HepG2 (cell line): ENCODE data around the gene LRRC74B. TPM values are rescaled to one million over a fixed set of nuclear protein-coding genes. Genes with fewer than 3 reads are reported as not detected.

Source experiments
- ATAC-seq: fragments of 200-7000 bp; cut with Tn5 transposase; 3 replicates; pipeline ENCODE4 v1.9.1; 2020; ENCODE audit warnings: mild to moderate bottlenecking, moderate library complexity
- BruUV-seq: library from RNA; stranded (reverse); fragments of 400-500 nt; replicated peaks from 2 replicates; lab custom pipeline; 2021; lab: Mats Ljungman, UMichigan
- CTCF ChIA-PET: fragments of 300-600 bp; formaldehyde crosslinking; extraction: SDS; loops from one replicate; lab custom pipeline; 2021; ENCODE audit warnings: low total read pairs, inconsistent platforms, low intra/inter-chr PET ratio; lab: Yijun Ruan, JAX
- POLR2A ChIA-PET: fragments of 350-600 bp; sonication (Branson Sonifier 250); formaldehyde crosslinking; loops from one replicate; lab custom pipeline; 2020; ENCODE audit warnings: antibody characterized with exemption, inconsistent platforms; lab: Yijun Ruan, JAX
- DNase-seq: peaks from one replicate; pipeline ENCODE4 v3.0.0-alpha.2; 2015; ENCODE audit warnings: low spot score
- FAIRE-seq: peaks from 3 replicates; lab custom pipeline; 2011; peaks lifted over from hg19 to GRCh38; lab: Jason Lieb, UNC
- H2AFZ ChIP-seq: one replicate; pipeline ENCODE4 v1.6.1; 2011; ENCODE audit warnings: low read length, inconsistent platforms
- H3K27ac ChIP-seq: fragments of 300-600 bp; 3 replicates; pipeline ENCODE4 v1.8.0; 2011; ENCODE audit warnings: mixed run types, mild to moderate bottlenecking, mixed read lengths, low read length, inconsistent platforms; ENCODE audit not compliant: insufficient read depth; ENCODE audit errors: extremely low read length
- H3K27me3 ChIP-seq, 2 experiments: fragments of 200-600 bp in 1 of 2; 2 replicates in 1 of 2; 3 replicates in 1 of 2; pipeline versions ENCODE4 v1.6.0 to v1.8.0; 2011; ENCODE audit warnings: low read length in 2 of 2, mild to moderate bottlenecking in 2 of 2, moderate library complexity in 2 of 2, inconsistent platforms in 1 of 2; ENCODE audit not compliant: insufficient read depth in 2 of 2, control insufficient read depth in 1 of 2
- H3K36me3 ChIP-seq, 2 experiments: fragments of 200-600 bp in 1 of 2; replicated peaks in 1 of 2; 2 replicates in 1 of 2; 3 replicates in 1 of 2; pipeline versions ENCODE4 v1.5.1 to v1.8.0; 2011; ENCODE audit warnings: low read length in 2 of 2, inconsistent platforms in 1 of 2; ENCODE audit not compliant: insufficient read depth in 2 of 2, control insufficient read depth in 1 of 2
- H3K4me1 ChIP-seq: 2 replicates; pipeline ENCODE4 v1.5.1; 2012; ENCODE audit warnings: low read length, inconsistent platforms; ENCODE audit not compliant: insufficient read depth
- H3K4me2 ChIP-seq: 2 replicates; pipeline ENCODE4 v1.6.0; 2011; ENCODE audit warnings: low read depth, low read length, inconsistent platforms
- H3K4me3 ChIP-seq, 3 experiments: fragments of 200-600 bp in 1 of 3; sonication (generic), shearing (Covaris generic) in 1 of 3; replicated peaks in 1 of 3; 2 replicates each; pipeline ENCODE4 v1.5.1; 2011 to 2016; ENCODE audit warnings: low read length in 3 of 3, inconsistent platforms in 2 of 3, low read depth in 2 of 3, mild to moderate bottlenecking in 2 of 3, control low read depth in 1 of 3, mixed read lengths in 1 of 3; ENCODE audit not compliant: insufficient read depth in 1 of 3
- H3K79me2 ChIP-seq: one replicate; pipeline ENCODE4 v1.6.1; 2011; ENCODE audit warnings: low read length, inconsistent platforms; ENCODE audit not compliant: insufficient read depth
- H3K9ac ChIP-seq: 2 replicates; pipeline ENCODE4 v1.6.0; 2011; ENCODE audit warnings: mild to moderate bottlenecking, low read depth, low read length, inconsistent platforms; ENCODE audit not compliant: insufficient read depth
- H3K9me3 ChIP-seq: 2 replicates; pipeline ENCODE4 v1.5.1; 2012; ENCODE audit warnings: mild to moderate bottlenecking, low read length
- H4K20me1 ChIP-seq: 2 replicates; pipeline ENCODE4 v1.6.0; 2011; ENCODE audit warnings: inconsistent platforms, mild to moderate bottlenecking, low read length, moderate library complexity; ENCODE audit not compliant: insufficient read depth
- AFF4 ChIP-seq: sonication (generic); formaldehyde crosslinking; IDR thresholded peaks from 2 replicates; pipeline ENCODE4 v1.4.0; 2020; ENCODE audit warnings: missing genetic modification reagents
- BCL6 ChIP-seq: IDR thresholded peaks from 2 replicates; pipeline ENCODE4 v1.6.1; 2016; ENCODE audit warnings: missing genetic modification reagents, missing compliant biosample characterization
- BORCS8-MEF2B ChIP-seq: sonication (generic); formaldehyde crosslinking; IDR thresholded peaks from 2 replicates; pipeline ENCODE4 v1.8.0; 2022; ENCODE audit warnings: mild to moderate bottlenecking, missing genetic modification reagents
- FOXO1 ChIP-seq: sonication (generic); formaldehyde crosslinking; IDR thresholded peaks from 2 replicates; pipeline ENCODE4 v1.4.0; 2020; ENCODE audit warnings: missing genetic modification reagents
- FOXP1 ChIP-seq, 2 experiments: fragments of 450-650 bp in 1 of 2; IDR thresholded peaks; 2 replicates each; pipeline ENCODE4 v1.6.1; 2017 to 2018; ENCODE audit warnings: antibody characterized with exemption in 1 of 2
- MED8 ChIP-seq: sonication (generic); formaldehyde crosslinking; IDR thresholded peaks from 2 replicates; pipeline ENCODE4 v1.8.1; 2023; ENCODE audit warnings: mild to moderate bottlenecking, missing genetic modification reagents; ENCODE audit not compliant: insufficient replicate concordance
- MTF2 ChIP-seq: sonication (generic); formaldehyde crosslinking; IDR thresholded peaks from 2 replicates; pipeline ENCODE4 v1.5.0; 2020; ENCODE audit warnings: missing genetic modification reagents, borderline replicate concordance
- SNAPC4 ChIP-seq: sonication (generic); formaldehyde crosslinking; IDR thresholded peaks from 2 replicates; pipeline ENCODE4 v1.4.0; 2020; ENCODE audit warnings: mild to moderate bottlenecking, missing genetic modification reagents
- STAG1 ChIP-seq: sonication (generic); formaldehyde crosslinking; IDR thresholded peaks from 2 replicates; pipeline ENCODE4 v1.4.0; 2020; ENCODE audit warnings: missing genetic modification reagents
- TAF1 ChIP-seq: sonication (generic); formaldehyde crosslinking; IDR thresholded peaks from 2 replicates; pipeline ENCODE4 v1.4.0; 2020; ENCODE audit warnings: missing genetic modification reagents
- ZNF260 ChIP-seq: sonication (generic); formaldehyde crosslinking; IDR thresholded peaks from 2 replicates; pipeline ENCODE4 v1.4.0; 2020; ENCODE audit warnings: missing genetic modification reagents, low read depth, mild to moderate bottlenecking, borderline replicate concordance
- ZNF484 ChIP-seq: sonication (generic); formaldehyde crosslinking; IDR thresholded peaks from 2 replicates; pipeline ENCODE4 v1.5.1; 2020; ENCODE audit warnings: mild to moderate bottlenecking, low read depth, missing genetic modification reagents, borderline replicate concordance
- ZNF569 ChIP-seq: sonication (generic); formaldehyde crosslinking; IDR thresholded peaks from 2 replicates; pipeline ENCODE4 v1.5.0; 2020; ENCODE audit warnings: mild to moderate bottlenecking, missing genetic modification reagents, moderate library complexity, borderline replicate concordance
- WGBS: methylation state at CpG from one replicate; pipeline ENCODE4 v1.1.6; 2017; ENCODE audit warnings: low lambda C conversion rate; 5-methylcytosine and 5-hydroxymethylcytosine counted together
- in situ Hi-C: cut with HindIII; loops from 2 replicates; pipeline ENCODE4 v1.10.0; 2017; ENCODE audit warnings: low pct_unique_long_range_greater_than_20kb; ENCODE audit not compliant: extremely low pct_ligation_motif_present
- intact Hi-C: fragments of 100-400 bp; cut with micrococcal nuclease; formaldehyde crosslinking; loops from one replicate; pipeline ENCODE4 v1.10.0; 2022; ENCODE audit not compliant: unreplicated experiment
- polyA plus RNA-seq, 8 experiments: library from polyadenylated mRNA; depleted of rRNA in 3 of 8; stranded (reverse) in 7 of 8; unstranded in 1 of 8; fragments of >200 nt; fragmentation: Illumina TruSeq in 4 of 8; extraction: Trizol in 4 of 8; gene quantifications; 2 replicates each; pipeline versions ENCODE4 v1.2.1 to v1.2.3, GENCODE V29; 2011 to 2016; ENCODE audit warnings: low read depth in 4 of 8, missing spikeins in 1 of 8, mixed read lengths in 1 of 8; ENCODE audit not compliant: insufficient read depth in 1 of 8
- total RNA-seq, 5 experiments: library from RNA; depleted of rRNA; stranded (reverse); fragments of >200 nt; fragmentation: Illumina TruSeq; extraction: Trizol; gene quantifications; 2 replicates each; pipeline ENCODE4 v1.2.3, GENCODE V29; 2016; ENCODE audit warnings: low read depth in 1 of 5

Gene LRRC74B
- total and polyA plus RNA-seq, 2 of the 13 experiments (the other 11 are each of a cell fraction or from before 2014, with no cell fraction given): not detected

GRCh38 chr22:21025763-21026755 is 19.7 kb upstream of the LRRC74B start:
- ATAC-seq (no peak), DNase-seq (no peak), FAIRE-seq (no peak)
- 53% methylated on average over 9 of the region's 27 CpGs for WGBS
- Histone ChIP-seq H2AFZ (no peak overlapping the region), H3K4me1 (peaks cover 9% of the 10 kb centered on the region), H3K9ac (no peak overlapping the region), H3K27me3 (peaks cover 11 to 68% of the 10 kb centered on the region in 2 experiments; a peak in 4 of 5 replicates), H3K9me3 (no peaks in the 10 kb centered on the region), H3K27ac (no peak overlapping the region), H3K79me2 (no peaks in the 10 kb centered on the region), H3K4me3 (no peak overlapping the region), H3K36me3 (no peaks in the 10 kb centered on the region), H4K20me1 (no peaks in the 10 kb centered on the region), H3K4me2 (no peak overlapping the region)
- CTCF ChIA-PET: no interaction called here
- intact Hi-C loops (no loop called here), in situ Hi-C loops (no loop called here)
- no TSS peak for BruUV-seq
- POLR2A ChIA-PET: no interaction called here
- TF ChIP-seq SNAPC4 (CRISPR knock-in tag) (no peak), TAF1 (CRISPR knock-in tag) (no peak), ZNF484 (no peak), BORCS8-MEF2B (CRISPR knock-in tag) (no peak), AFF4 (CRISPR knock-in tag) (no peak), ZNF260 (no peak), FOXO1 (CRISPR knock-in tag) (no peak), BCL6 (CRISPR knock-in tag) (no peak), MED8 (CRISPR knock-in tag) (no peak), ZNF569 (CRISPR knock-in tag) (no peak), STAG1 (CRISPR knock-in tag) (no peak), MTF2 (CRISPR knock-in tag) (no peak), FOXP1 (IDR thresholded peaks at IDR 0.05) (no peak), FOXP1 (CRISPR knock-in tag; IDR thresholded peaks at IDR 0.05) (no peak)
